Nucleus accumbens (tissue), 56 donors: ENCODE results near the gene UBALD2.
"Not testable (repeated sequence)": the region's sequence is repeated elsewhere in the genome, so short reads cannot be mapped to it uniquely, and the experiment has no call there.

Experiments
- DNase-seq, 56 donors: peaks; one replicate each; lab custom pipeline; 2025; lab: John Stamatoyannopoulos, UW

UBALD2 gene

GRCh38 chr17:76243826-76244679 is 21.1 kb upstream of the UBALD2 start:
- no peak for DNase-seq

DNA sequence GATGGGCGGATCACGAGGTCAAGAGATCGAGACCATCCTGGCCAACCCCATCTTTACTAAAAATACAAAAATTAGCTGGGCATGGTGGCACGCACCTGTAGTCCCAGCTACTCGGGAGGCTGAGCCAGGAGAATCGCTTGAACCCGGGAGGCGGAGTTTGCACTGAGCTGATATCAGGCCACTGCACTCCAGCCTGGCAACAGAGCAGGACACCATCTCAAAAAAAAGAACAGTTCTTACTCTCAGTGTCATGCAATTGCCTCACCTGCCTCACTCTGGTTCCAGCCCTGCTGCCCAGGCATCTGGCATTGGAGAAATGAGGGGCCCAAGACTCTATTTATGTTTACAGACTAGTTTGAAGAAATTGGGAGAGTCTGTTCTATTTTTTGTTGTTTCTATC is 20.4 kb upstream of the UBALD2 start:
- DNase-seq = not testable (repeated sequence)

- DNase-seq = no peak
These were observed 18.8 kb upstream of the UBALD2 start for GRCh38 chr17:76246080-76247066.

DNA sequence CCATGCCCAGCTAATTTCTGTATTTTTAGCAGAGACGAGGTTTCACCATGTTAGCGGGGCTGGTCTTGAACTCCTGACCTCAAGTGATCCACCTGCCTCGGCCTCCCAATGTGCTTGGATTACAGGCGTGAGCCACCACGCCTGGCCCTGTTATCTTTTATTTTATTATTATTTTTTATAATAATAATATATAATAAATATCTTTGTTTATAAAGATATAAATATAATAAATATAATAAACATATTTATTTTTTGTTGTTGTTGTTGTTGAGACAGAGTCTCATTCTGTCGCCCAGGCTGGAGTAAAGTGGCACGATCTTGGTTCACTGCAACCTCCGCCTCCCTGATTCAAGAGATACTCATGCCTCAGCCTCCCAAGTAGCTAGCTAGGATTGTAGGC is 17.8 kb upstream of the UBALD2 start:
- DNase-seq = no peak

GRCh38 chr17:76248013-76248782 is 16.9 kb upstream of the UBALD2 start:
- no peak for DNase-seq

- DNase-seq = no peak
These were observed 15.0 kb upstream of the UBALD2 start for GRCh38 chr17:76250141-76250540.

DNA sequence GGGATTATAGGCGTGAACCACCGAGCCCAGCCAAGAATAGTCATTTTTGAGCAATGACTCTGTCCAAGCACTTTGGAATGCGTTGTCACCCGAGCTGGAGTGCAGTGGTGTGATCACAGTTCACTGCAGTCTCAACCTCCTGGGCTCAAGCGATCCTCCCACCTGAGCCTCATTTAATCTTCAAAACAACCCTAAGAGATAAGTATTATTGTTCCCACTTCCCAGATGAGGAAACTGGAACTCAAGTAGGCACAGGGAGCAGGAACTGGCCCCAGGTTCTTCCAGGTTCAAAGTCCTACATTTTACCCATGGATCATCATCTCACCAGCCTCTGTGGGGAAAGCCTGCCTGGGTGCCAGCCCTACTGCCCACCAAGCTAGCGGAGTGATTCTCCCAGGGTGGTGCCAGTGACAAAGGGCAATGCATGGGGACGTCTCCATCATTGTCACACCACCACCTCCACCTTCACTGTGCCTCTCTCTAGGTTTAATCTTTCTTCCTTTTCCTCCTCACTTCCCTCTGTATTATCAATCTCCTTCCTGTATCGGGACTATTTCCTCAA is 13.6 kb upstream of the UBALD2 start:
- no peak for DNase-seq

GRCh38 chr17:76252040-76252954 is 12.9 kb upstream of the UBALD2 start:
- DNase-seq = no peak

- DNase-seq = not testable (repeated sequence)
These were observed 12.0 kb upstream of the UBALD2 start for GRCh38 chr17:76252967-76253766.

DNA sequence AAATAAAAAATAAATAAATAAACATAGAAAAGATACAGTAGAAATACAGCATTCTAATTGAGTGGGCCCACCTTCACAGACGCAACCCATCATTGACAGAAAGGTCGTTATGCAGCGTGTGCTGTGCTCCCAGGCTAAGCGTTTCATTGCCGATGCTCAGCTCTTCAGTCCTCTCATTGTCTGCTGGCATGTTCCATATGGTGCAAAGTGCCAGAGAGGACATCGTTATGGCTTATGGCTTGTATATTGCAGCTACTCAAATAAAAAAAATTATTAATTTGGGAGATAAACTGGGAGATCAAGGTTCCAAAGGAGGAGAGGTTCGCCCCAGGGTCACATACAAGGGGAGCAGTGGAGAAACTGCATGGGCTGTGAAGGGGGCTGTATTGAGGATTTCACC is 11.3 kb upstream of the UBALD2 start:
- no peak for DNase-seq

GRCh38 chr17:76254275-76254674 is 10.9 kb upstream of the UBALD2 start:
- DNase-seq = no peak

- DNase-seq = no peak
These were observed 9.2 kb upstream of the UBALD2 start for GRCh38 chr17:76255801-76256429.

DNA sequence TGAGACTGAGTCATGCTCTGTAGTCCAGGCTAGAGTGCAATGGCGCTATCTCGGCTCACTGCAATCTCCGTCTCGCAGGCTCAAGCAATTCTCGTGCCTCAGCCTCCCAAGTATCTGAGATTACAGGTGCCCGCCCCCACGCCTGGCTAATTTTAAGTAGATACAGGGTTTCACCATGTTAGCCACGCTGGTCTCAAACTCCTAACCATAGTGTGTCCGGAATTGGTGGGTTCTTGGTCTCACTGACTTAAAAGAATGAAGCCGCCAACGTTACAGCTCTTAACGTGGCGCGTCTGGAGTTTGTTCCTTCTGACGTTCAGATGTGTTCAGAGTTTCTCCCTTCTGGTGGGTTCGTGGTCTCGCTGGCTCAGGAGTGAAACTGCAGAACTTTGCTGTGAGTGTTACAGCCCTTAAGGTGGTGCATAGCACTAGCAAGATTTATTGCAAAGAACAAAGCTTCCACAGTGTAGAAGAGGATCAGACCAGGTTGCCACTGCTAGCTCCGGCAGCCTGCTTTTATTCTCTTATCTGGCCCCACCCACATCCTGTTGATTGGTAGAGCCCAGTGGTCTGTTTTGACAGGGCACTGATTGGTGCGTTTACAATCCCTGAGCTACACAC is 8.6 kb upstream of the UBALD2 start:
- not testable (repeated sequence) for DNase-seq

GRCh38 chr17:76260220-76260619 is 4.9 kb upstream of the UBALD2 start:
- no peak for DNase-seq

DNA sequence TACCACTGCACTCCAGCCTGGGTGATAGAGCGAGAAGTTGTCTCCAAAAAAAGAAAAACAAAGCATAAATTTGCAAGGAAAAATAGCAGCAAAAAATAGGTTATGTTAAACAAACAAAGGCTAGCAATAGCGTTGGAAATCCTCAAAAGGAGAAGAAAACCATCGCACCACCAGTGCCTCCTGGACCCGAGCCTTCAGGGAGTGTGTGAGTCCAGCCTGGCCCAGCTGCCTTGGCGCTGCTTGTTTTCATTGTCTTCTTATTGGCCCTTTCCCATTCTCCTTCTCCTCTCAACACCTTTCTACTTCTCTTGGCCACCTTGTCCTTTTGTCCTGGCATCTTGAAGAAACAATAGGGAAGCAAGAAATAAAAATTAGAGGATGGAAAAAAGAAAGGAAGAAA is 4.5 kb upstream of the UBALD2 start:
- no peak for DNase-seq

DNA sequence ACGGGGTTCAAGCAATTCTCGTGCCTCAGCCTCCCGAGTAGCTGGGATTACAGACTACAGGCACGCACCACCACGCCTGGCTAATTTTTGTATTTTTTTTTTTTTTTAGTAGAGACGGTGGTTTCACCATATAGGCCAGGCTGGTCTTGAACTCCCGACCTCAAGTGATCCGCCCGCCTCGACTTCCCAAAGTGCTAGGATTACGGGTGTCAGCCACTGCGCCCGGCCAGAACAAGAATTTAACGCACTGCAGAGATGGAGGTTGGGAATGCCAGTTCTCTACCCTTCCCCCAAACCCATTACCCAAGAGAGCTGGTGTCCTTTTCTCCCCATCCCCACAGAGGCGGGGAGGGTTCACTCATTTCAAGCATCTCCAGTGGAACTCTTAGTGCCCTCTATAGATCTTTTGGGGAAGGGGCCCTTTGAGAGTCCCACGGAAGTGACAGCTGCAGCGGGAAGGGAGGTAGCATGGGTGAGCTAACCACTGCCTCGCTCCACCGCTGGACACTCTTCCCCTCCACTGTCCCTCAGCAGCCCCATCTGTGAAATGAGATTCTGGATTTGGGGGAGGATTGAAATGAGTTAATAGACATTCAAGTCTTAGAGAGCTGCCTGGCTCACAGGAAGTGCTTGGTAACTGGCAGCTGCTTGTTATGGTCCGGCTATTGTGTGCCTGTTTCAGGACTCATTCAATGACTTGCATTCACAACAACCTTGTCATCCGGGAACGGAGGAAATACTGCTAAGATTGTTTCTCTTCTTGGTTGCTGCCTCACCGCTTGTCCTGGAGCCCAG is 3.5 kb upstream of the UBALD2 start:
- peak in 5 of 56 donors; percentile 16 to 42 (median 24) for DNase-seq
